ENCODE results near the gene ARL15.

Gene ARL15

GRCh38 chr5:54304040-54304439 lies 6.3 kb downstream of the ARL15 start:
- Histone ChIP-seq H3K4me3 (ENCODE audit: low read depth in 1 of 2, low read length in 2 of 2) (no peak overlapping the region), H2AFZ (ENCODE audit: low read depth, low read length) (no peak overlapping the region), H3K4me1 (ENCODE audit: insufficient read depth, low read length) (peaks cover 13% of the 10 kb centered on the region), H3K9me3 (ENCODE audit: insufficient read depth, low read length, severe bottlenecking) (no peaks in the 10 kb centered on the region), H3K27ac (ENCODE audit: low read length) (no peak overlapping the region), H3K4me2 (ENCODE audit: insufficient read depth, low read length) (no peak overlapping the region), H4K20me1 (ENCODE audit: insufficient read depth, low read length) (peaks cover 7% of the 10 kb centered on the region; the same call in 1 of the 2 replicates), H3K79me2 (ENCODE audit: insufficient read depth, low read length) (peaks cover 27% of the 10 kb centered on the region), H3K36me3 (ENCODE audit: insufficient read depth, low read length) (no peaks in the 10 kb centered on the region), H3K27me3 (ENCODE audit: insufficient read depth, low read length, poor library complexity) (no peaks in the 10 kb centered on the region), H3K9ac (ENCODE audit: low read depth, low read length) (no peak overlapping the region)
- TF ChIP-seq, protein P1, sequence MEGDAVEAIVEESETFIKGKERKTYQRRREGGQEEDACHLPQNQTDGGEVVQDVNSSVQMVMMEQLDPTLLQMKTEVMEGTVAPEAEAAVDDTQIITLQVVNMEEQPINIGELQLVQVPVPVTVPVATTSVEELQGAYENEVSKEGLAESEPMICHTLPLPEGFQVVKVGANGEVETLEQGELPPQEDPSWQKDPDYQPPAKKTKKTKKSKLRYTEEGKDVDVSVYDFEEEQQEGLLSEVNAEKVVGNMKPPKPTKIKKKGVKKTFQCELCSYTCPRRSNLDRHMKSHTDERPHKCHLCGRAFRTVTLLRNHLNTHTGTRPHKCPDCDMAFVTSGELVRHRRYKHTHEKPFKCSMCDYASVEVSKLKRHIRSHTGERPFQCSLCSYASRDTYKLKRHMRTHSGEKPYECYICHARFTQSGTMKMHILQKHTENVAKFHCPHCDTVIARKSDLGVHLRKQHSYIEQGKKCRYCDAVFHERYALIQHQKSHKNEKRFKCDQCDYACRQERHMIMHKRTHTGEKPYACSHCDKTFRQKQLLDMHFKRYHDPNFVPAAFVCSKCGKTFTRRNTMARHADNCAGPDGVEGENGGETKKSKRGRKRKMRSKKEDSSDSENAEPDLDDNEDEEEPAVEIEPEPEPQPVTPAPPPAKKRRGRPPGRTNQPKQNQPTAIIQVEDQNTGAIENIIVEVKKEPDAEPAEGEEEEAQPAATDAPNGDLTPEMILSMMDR (IDR thresholded peaks at IDR 0.05; ENCODE audit: borderline replicate concordance, extremely low read depth, low read length, poor library complexity, severe bottlenecking): no peak
- no peak for TF ChIP-seq EZH2 (IDR thresholded peaks at IDR 0.05; ENCODE audit: borderline replicate concordance, low read depth, low read length, severe bottlenecking)
- 0 out of 3 replicates have a peak, but pooled peaks have one; percentile 37 for ATAC-seq (ENCODE audit: insufficient read depth, low read depth)
- no peak for DNase-seq

GRCh38 chr5:54302267-54302687 lies 8.1 kb downstream of the ARL15 start:
- H3K27ac ChIP-seq (ENCODE audit: low read length): no peak overlapping the region
- H2AFZ ChIP-seq (ENCODE audit: low read depth, low read length): no peak overlapping the region
- ATAC-seq (ENCODE audit: insufficient read depth, low read depth) (no peak), DNase-seq (no peak)
- H3K79me2 ChIP-seq (ENCODE audit: insufficient read depth, low read length): peaks cover 21% of the 10 kb centered on the region
- H3K4me1 ChIP-seq (ENCODE audit: insufficient read depth, low read length): peaks cover under 1% of the 10 kb centered on the region; the same call in 1 of the 2 replicates
- no peak overlapping the region for H3K4me2 ChIP-seq (ENCODE audit: insufficient read depth, low read length)
- H3K36me3 ChIP-seq (ENCODE audit: insufficient read depth, low read length): no peaks in the 10 kb centered on the region
- H4K20me1 ChIP-seq (ENCODE audit: insufficient read depth, low read length): peaks cover 14% of the 10 kb centered on the region; the same call in 1 of the 2 replicates
- H3K4me3 ChIP-seq (ENCODE audit: low read depth in 1 of 2, low read length in 2 of 2): no peak overlapping the region
- H3K9ac ChIP-seq (ENCODE audit: low read depth, low read length): no peak overlapping the region
- TF ChIP-seq EZH2 (IDR thresholded peaks at IDR 0.05; ENCODE audit: borderline replicate concordance, low read depth, low read length, severe bottlenecking): no peak
- TF ChIP-seq, protein P1 (IDR thresholded peaks at IDR 0.05; ENCODE audit: borderline replicate concordance, extremely low read depth, low read length, poor library complexity, severe bottlenecking): no peak
- H3K27me3 ChIP-seq (ENCODE audit: insufficient read depth, low read length, poor library complexity): no peaks in the 10 kb centered on the region
- H3K9me3 ChIP-seq (ENCODE audit: insufficient read depth, low read length, severe bottlenecking): no peaks in the 10 kb centered on the region

- Histone ChIP-seq H2AFZ (ENCODE audit: low read depth, low read length) (no peak overlapping the region), H4K20me1 (ENCODE audit: insufficient read depth, low read length) (peaks cover 14% of the 10 kb centered on the region; the same call in 1 of the 2 replicates), H3K36me3 (ENCODE audit: insufficient read depth, low read length) (no peaks in the 10 kb centered on the region), H3K79me2 (ENCODE audit: insufficient read depth, low read length) (peaks cover 16% of the 10 kb centered on the region), H3K27ac (ENCODE audit: low read length) (no peak overlapping the region), H3K4me3 (ENCODE audit: low read depth in 1 of 2, low read length in 2 of 2) (no peak overlapping the region), H3K4me2 (ENCODE audit: insufficient read depth, low read length) (no peak overlapping the region), H3K9me3 (ENCODE audit: insufficient read depth, low read length, severe bottlenecking) (no peaks in the 10 kb centered on the region), H3K4me1 (ENCODE audit: insufficient read depth, low read length) (no peaks in the 10 kb centered on the region), H3K9ac (ENCODE audit: low read depth, low read length) (no peak overlapping the region), H3K27me3 (ENCODE audit: insufficient read depth, low read length, poor library complexity) (no peaks in the 10 kb centered on the region)
- no peak for DNase-seq
- no peak for ATAC-seq (ENCODE audit: insufficient read depth, low read depth)
- TF ChIP-seq, protein P1 (IDR thresholded peaks at IDR 0.05; ENCODE audit: borderline replicate concordance, extremely low read depth, low read length, poor library complexity, severe bottlenecking): no peak
- TF ChIP-seq EZH2 (IDR thresholded peaks at IDR 0.05; ENCODE audit: borderline replicate concordance, low read depth, low read length, severe bottlenecking): no peak
Measured at GRCh38 chr5:54301849-54302248, 8.5 kb downstream of the ARL15 start.
